ENCODE data around the gene IL1B. TPM values are rescaled to one million over a fixed set of nuclear protein-coding genes. Genes with fewer than 3 reads are reported as not detected.
"Not testable (repeated sequence)": the region's sequence is repeated elsewhere in the genome, so short reads cannot be mapped to it uniquely, and the experiment has no call there.

Gene IL1B
- total RNA-seq, 1 donor = 0.36 TPM

GRCh38 chr2:112833976-112834375 lies 2.6 kb downstream of the IL1B start:
- Histone ChIP-seq H3K27me3 (ENCODE audit: insufficient read depth, low read length) (no peaks in the 10 kb centered on the region), H4K20me1 (ENCODE audit: insufficient read depth, low read length) (no peaks in the 10 kb centered on the region), H3K27ac (ENCODE audit: low read depth, low read length) (no peak overlapping the region), H3K4me2 (ENCODE audit: insufficient read depth, low read length) (no peak overlapping the region), H3K4me3 (ENCODE audit: insufficient read depth, low read length) (no peak overlapping the region), H3K4me1 (ENCODE audit: insufficient read depth, low read length) (peaks cover 29% of the 10 kb centered on the region), H2AFZ (ENCODE audit: low read length) (no peak overlapping the region), H3K79me2 (ENCODE audit: insufficient read depth, low read length) (no peaks in the 10 kb centered on the region), H3K36me3 (ENCODE audit: insufficient read depth, low read length) (no peaks in the 10 kb centered on the region), H3K9me3 (ENCODE audit: low read depth, low read length) (no peaks in the 10 kb centered on the region)
- TF ChIP-seq CTCF (IDR thresholded peaks at IDR 0.05; ENCODE audit: extremely low read depth, low read depth, low read length) = no peak
- no peak for DNase-seq (ENCODE audit: insufficient read length, low spot score, missing footprints)

- H2AFZ ChIP-seq (ENCODE audit: low read length); H3K27me3 ChIP-seq (ENCODE audit: insufficient read depth, low read length); H3K36me3 ChIP-seq (ENCODE audit: insufficient read depth, low read length); H3K4me2 ChIP-seq (ENCODE audit: insufficient read depth, low read length); H3K4me3 ChIP-seq (ENCODE audit: insufficient read depth, low read length); DNase-seq (ENCODE audit: insufficient read length, low spot score, missing footprints); H3K9me3 ChIP-seq (ENCODE audit: low read depth, low read length); H3K79me2 ChIP-seq (ENCODE audit: insufficient read depth, low read length); H3K27ac ChIP-seq (ENCODE audit: low read depth, low read length); H4K20me1 ChIP-seq (ENCODE audit: insufficient read depth, low read length): not testable (repeated sequence)
- peaks cover 29% of the 10 kb centered on the region for H3K4me1 ChIP-seq (ENCODE audit: insufficient read depth, low read length)
Measured at GRCh38 chr2:112833639-112833931, 3.0 kb downstream of the IL1B start.

- no peak for DNase-seq (ENCODE audit: insufficient read length, low spot score, missing footprints)
- H3K4me3 ChIP-seq (ENCODE audit: insufficient read depth, low read length) = no peak overlapping the region
Measured at GRCh38 chr2:112832841-112833638, 3.5 kb downstream of the IL1B start.

GRCh38 chr2:112831946-112832840 lies 4.4 kb downstream of the IL1B start:
- Histone ChIP-seq H3K4me3 (ENCODE audit: insufficient read depth, low read length) (no peak overlapping the region), H2AFZ (ENCODE audit: low read length) (no peak overlapping the region), H3K36me3 (ENCODE audit: insufficient read depth, low read length) (no peaks in the 10 kb centered on the region), H3K4me1 (ENCODE audit: insufficient read depth, low read length) (peaks cover 26% of the 10 kb centered on the region), H3K79me2 (ENCODE audit: insufficient read depth, low read length) (no peaks in the 10 kb centered on the region), H4K20me1 (ENCODE audit: insufficient read depth, low read length) (no peaks in the 10 kb centered on the region), H3K27ac (ENCODE audit: low read depth, low read length) (no peak overlapping the region), H3K27me3 (ENCODE audit: insufficient read depth, low read length) (no peaks in the 10 kb centered on the region), H3K9me3 (ENCODE audit: low read depth, low read length) (no peaks in the 10 kb centered on the region), H3K4me2 (ENCODE audit: insufficient read depth, low read length) (no peak overlapping the region)
- TF ChIP-seq CTCF (IDR thresholded peaks at IDR 0.05; ENCODE audit: extremely low read depth, low read depth, low read length) = no peak
- DNase-seq (ENCODE audit: insufficient read length, low spot score, missing footprints) = no peak

More at GRCh38 chr2:112832841-112833638, 3.5 kb downstream of the IL1B start:
- peaks cover 29% of the 10 kb centered on the region for H3K4me1 ChIP-seq (ENCODE audit: insufficient read depth, low read length)
- H3K79me2 ChIP-seq (ENCODE audit: insufficient read depth, low read length) = no peaks in the 10 kb centered on the region
- no peaks in the 10 kb centered on the region for H3K9me3 ChIP-seq (ENCODE audit: low read depth, low read length)
- no peak overlapping the region for H3K27ac ChIP-seq (ENCODE audit: low read depth, low read length)
- no peak overlapping the region for H2AFZ ChIP-seq (ENCODE audit: low read length)
- H3K4me2 ChIP-seq (ENCODE audit: insufficient read depth, low read length) = no peak overlapping the region
- no peaks in the 10 kb centered on the region for H3K36me3 ChIP-seq (ENCODE audit: insufficient read depth, low read length)
- no peaks in the 10 kb centered on the region for H4K20me1 ChIP-seq (ENCODE audit: insufficient read depth, low read length)
- TF ChIP-seq CTCF (IDR thresholded peaks at IDR 0.05; ENCODE audit: extremely low read depth, low read depth, low read length) = no peak
- H3K27me3 ChIP-seq (ENCODE audit: insufficient read depth, low read length) = no peaks in the 10 kb centered on the region
